K562 (cell line): ENCODE data around the gene BCL6B. TPM values are rescaled to one million over a fixed set of nuclear protein-coding genes. Genes with fewer than 3 reads are reported as not detected.

Source experiments
- ARNT ChIP-seq, 2 experiments: fragments of 450-650 bp; IDR thresholded peaks; 2 replicates each; pipeline ENCODE4 v1.6.1; 2016; ENCODE audit warnings: mild to moderate bottlenecking in 1 of 2
- ATF7 ChIP-seq: fragments of 450-650 bp; IDR thresholded peaks from 2 replicates; pipeline ENCODE4 v1.7.1; 2014; ENCODE audit warnings: mild to moderate bottlenecking, moderate library complexity
- BCOR ChIP-seq: fragments of 450-650 bp; IDR thresholded peaks from 2 replicates; pipeline ENCODE4 v1.6.1; 2016
- BHLHE40 ChIP-seq: IDR thresholded peaks from 2 replicates; pipeline ENCODE4 v1.6.1; 2011; ENCODE audit warnings: low read length, improper control_type of control experiment
- BMI1 ChIP-seq: fragments of 150-350 bp; IDR thresholded peaks from 2 replicates; pipeline ENCODE4 v1.6.1; 2014; ENCODE audit warnings: low read length
- CXXC5 ChIP-seq: fragments of 250-450 bp; sonication (Bioruptor Pico); IDR thresholded peaks from 2 replicates; pipeline ENCODE4 v1.8.0; 2022; ENCODE audit warnings: inconsistent platforms, mild to moderate bottlenecking, moderate library complexity
- GTF2F1 ChIP-seq: IDR thresholded peaks from 2 replicates; pipeline ENCODE4 v1.6.1; 2011; ENCODE audit warnings: low read depth, low read length, improper control_type of control experiment
- ILF3 ChIP-seq: fragments of 450-650 bp; IDR thresholded peaks from 2 replicates; pipeline ENCODE4 v1.6.1; 2018; ENCODE audit warnings: antibody characterized with exemption, mild to moderate bottlenecking, moderate library complexity, borderline replicate concordance
- POLR2AphosphoS5 ChIP-seq: IDR thresholded peaks from 2 replicates; pipeline ENCODE4 v1.6.1; 2011; ENCODE audit warnings: mild to moderate bottlenecking, low read depth, low read length, moderate library complexity; ENCODE audit not compliant: control insufficient read depth, insufficient read depth
- POLR2G ChIP-seq: fragments of 200-400 bp; formaldehyde crosslinking; IDR thresholded peaks from 2 replicates; pipeline ENCODE4 v1.6.1; 2017; ENCODE audit warnings: low read depth, mild to moderate bottlenecking, antibody characterized with exemption, low read length, moderate library complexity
- RBFOX2 ChIP-seq: fragments of 200-400 bp; formaldehyde crosslinking; IDR thresholded peaks from 2 replicates; pipeline ENCODE4 v1.6.1; 2017; ENCODE audit warnings: low read depth, mild to moderate bottlenecking, low read length, moderate library complexity
- RBM22 ChIP-seq: fragments of 200-400 bp; formaldehyde crosslinking; IDR thresholded peaks from 2 replicates; pipeline ENCODE4 v1.6.1; 2018; ENCODE audit warnings: low read length, low read depth; ENCODE audit not compliant: poor library complexity, severe bottlenecking
- SRSF3 ChIP-seq: fragments of 200-400 bp; formaldehyde crosslinking; IDR thresholded peaks from 2 replicates; pipeline ENCODE4 v1.6.1; 2016; ENCODE audit warnings: mild to moderate bottlenecking, low read length, moderate library complexity; ENCODE audit not compliant: insufficient read depth
- SUPT5H ChIP-seq: fragments of 450-650 bp; IDR thresholded peaks from 2 replicates; pipeline ENCODE4 v1.6.1; 2016
- ZBTB8A ChIP-seq: fragments of 450-650 bp; IDR thresholded peaks from 2 replicates; pipeline ENCODE4 v1.6.1; 2018; ENCODE audit warnings: mild to moderate bottlenecking, moderate library complexity; ENCODE audit not compliant: partially characterized antibody
- ZNF263 ChIP-seq: sonication (generic); formaldehyde crosslinking; IDR thresholded peaks from 2 replicates; pipeline ENCODE4 v1.8.0; 2022; ENCODE audit warnings: mild to moderate bottlenecking, missing genetic modification reagents, borderline replicate concordance
- ZNF444 ChIP-seq: fragments of 250-450 bp; sonication (Bioruptor Pico); IDR thresholded peaks from 2 replicates; pipeline ENCODE4 v1.4.0; 2020; ENCODE audit warnings: mild to moderate bottlenecking, moderate library complexity
- ZNF699 ChIP-seq: fragments of 250-450 bp; sonication (Bioruptor Pico); IDR thresholded peaks from 2 replicates; pipeline ENCODE4 v1.8.0; 2021; ENCODE audit warnings: mild to moderate bottlenecking, moderate library complexity; ENCODE audit not compliant: insufficient replicate concordance
- ZNF766 ChIP-seq: fragments of 200-800 bp; sonication (Bioruptor generic); conservative IDR thresholded peaks from 2 replicates; pipeline ENCODE4 v1.6.1; 2016; ENCODE audit warnings: missing genetic modification characterization, missing compliant biosample characterization
- polyA plus RNA-seq, 8 experiments: library from polyadenylated mRNA; depleted of rRNA in 4 of 8; stranded (reverse) in 5 of 8; unstranded in 3 of 8; fragments of >200 nt; fragmentation: Nextera tagmentation in 2 of 8; fragmentation: Illumina TruSeq in 1 of 8; extraction: Ambion mirVana in 2 of 8; extraction: Trizol in 1 of 8; gene quantifications; 2 replicates each; pipeline versions ENCODE4 v1.2.1 to v1.2.3, GENCODE V29; 2011 to 2014; ENCODE audit warnings: inconsistent platforms in 1 of 8, missing spikeins in 1 of 8
- total RNA-seq, 7 experiments: library from RNA; depleted of rRNA in 6 of 7; stranded (reverse); fragments of >200 nt in 6 of 7; fragmentation: Illumina TruSeq in 2 of 7; extraction: Trizol in 2 of 7; gene quantifications; 2 replicates each; pipeline versions ENCODE4 v1.2.1 to v1.2.3, GENCODE V29; 2011 to 2021; ENCODE audit warnings: low replicate concordance in 1 of 7
- TF ChIP-seq, protein P1 (sequence below): fragments of 450-650 bp; IDR thresholded peaks from 2 replicates; pipeline ENCODE4 v1.6.1; 2016; ENCODE audit warnings: antibody characterized with exemption
- TF ChIP-seq, protein P2 (sequence below): IDR thresholded peaks from 2 replicates; pipeline ENCODE4 v1.6.1; 2011; ENCODE audit warnings: borderline replicate concordance, low read depth, mild to moderate bottlenecking, moderate library complexity, low read length; ENCODE audit not compliant: insufficient read depth, poor library complexity, severe bottlenecking
- TF ChIP-seq, protein P3 (sequence below), 2 experiments: IDR thresholded peaks; 2 replicates each; pipeline ENCODE4 v1.6.1; 2011; ENCODE audit warnings: borderline replicate concordance in 1 of 2, control low read depth in 1 of 2, low read depth in 1 of 2, low read length in 1 of 2, mild to moderate bottlenecking in 1 of 2, mixed read lengths in 1 of 2, moderate library complexity in 1 of 2; ENCODE audit not compliant: insufficient read depth in 1 of 2, insufficient read length in 1 of 2, poor library complexity in 1 of 2, severe bottlenecking in 1 of 2; ENCODE audit errors: extremely low read depth in 1 of 2
- TF ChIP-seq, protein P4 (sequence below): sonication (generic); formaldehyde crosslinking; IDR thresholded peaks from 2 replicates; pipeline ENCODE4 v1.8.0; 2022; ENCODE audit warnings: mild to moderate bottlenecking, missing genetic modification reagents

The BCL6B gene
- total and polyA plus RNA-seq, 9 of the 15 experiments (the other 6 are each of a cell fraction or from before 2014, with no cell fraction given) = 0.89 to 5.0 (median 3.6) TPM

DNA sequence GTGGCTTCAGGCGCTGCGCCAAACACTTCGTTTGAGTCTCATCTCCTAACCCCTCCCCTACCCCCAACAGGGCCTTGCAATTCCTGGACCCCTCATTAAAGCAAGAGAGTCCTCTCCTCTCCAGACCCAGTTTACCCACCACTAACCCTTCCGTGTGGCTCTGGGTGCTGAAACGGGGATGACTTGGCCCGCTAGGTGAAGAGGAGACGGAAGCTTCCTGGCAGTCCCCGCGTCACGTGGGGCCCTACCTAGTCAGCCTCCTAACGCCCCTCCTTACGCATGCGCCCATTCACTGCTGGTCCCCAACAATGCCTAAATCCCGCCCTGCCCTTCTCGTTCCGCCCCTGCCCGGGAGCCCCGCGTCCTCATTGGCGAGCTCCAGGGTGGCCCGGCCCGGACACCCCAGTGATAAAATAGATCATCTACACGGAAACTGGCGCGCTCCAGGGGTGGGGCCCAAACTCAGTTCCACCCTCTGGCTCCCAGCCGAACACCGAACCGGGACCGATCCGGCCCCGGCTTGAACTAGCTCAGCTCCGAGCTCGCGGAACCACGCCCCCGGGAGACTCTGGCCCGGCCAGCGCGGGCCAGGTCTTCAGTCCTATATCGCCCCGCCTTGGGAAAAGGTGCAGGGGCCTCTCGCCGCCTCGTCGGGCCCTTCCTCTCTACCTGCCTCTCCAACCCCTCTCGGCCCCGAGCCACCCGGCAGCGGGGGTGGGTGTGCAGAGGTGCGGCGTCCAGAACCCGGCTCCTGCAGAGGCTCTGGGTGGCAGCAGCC lies 12.9 kb downstream of the BCL6B start, which contains the start of gene SLC16A13 (continued):
- TF ChIP-seq, protein P1, sequence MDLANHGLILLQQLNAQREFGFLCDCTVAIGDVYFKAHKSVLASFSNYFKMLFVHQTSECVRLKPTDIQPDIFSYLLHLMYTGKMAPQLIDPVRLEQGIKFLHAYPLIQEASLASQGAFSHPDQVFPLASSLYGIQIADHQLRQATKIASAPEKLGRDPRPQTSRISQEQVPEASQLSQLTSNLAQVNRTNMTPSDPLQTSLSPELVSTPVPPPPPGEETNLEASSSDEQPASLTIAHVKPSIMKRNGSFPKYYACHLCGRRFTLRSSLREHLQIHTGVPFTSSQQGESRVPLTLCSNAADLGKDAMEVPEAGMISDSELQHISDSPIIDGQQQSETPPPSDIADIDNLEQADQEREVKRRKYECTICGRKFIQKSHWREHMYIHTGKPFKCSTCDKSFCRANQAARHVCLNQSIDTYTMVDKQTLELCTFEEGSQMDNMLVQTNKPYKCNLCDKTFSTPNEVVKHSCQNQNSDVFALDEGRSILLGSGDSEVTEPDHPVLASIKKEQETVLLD = peak; percentile 37; the same call in 1 of the 2 replicates
- TF ChIP-seq ATF7 = peak; percentile 52; the same call in 1 of the 2 replicates
- no peak for TF ChIP-seq BMI1
- no peak for TF ChIP-seq ZNF699 (CRISPR knock-in tag)
- TF ChIP-seq, protein P2, sequence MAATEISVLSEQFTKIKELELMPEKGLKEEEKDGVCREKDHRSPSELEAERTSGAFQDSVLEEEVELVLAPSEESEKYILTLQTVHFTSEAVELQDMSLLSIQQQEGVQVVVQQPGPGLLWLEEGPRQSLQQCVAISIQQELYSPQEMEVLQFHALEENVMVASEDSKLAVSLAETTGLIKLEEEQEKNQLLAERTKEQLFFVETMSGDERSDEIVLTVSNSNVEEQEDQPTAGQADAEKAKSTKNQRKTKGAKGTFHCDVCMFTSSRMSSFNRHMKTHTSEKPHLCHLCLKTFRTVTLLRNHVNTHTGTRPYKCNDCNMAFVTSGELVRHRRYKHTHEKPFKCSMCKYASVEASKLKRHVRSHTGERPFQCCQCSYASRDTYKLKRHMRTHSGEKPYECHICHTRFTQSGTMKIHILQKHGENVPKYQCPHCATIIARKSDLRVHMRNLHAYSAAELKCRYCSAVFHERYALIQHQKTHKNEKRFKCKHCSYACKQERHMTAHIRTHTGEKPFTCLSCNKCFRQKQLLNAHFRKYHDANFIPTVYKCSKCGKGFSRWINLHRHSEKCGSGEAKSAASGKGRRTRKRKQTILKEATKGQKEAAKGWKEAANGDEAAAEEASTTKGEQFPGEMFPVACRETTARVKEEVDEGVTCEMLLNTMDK = peak; percentile 61
- peak; percentile 78 for TF ChIP-seq RBFOX2
- no peak for TF ChIP-seq SRSF3
- TF ChIP-seq ARNT (IDR thresholded peaks at IDR 0.05) = 0 out of 4 replicates have a peak, but pooled peaks of 1 of the 2 experiments have one; percentile 17
- TF ChIP-seq ZBTB8A = no peak
- TF ChIP-seq ZNF444 (CRISPR knock-in tag) = no peak
- TF ChIP-seq, protein P3, sequence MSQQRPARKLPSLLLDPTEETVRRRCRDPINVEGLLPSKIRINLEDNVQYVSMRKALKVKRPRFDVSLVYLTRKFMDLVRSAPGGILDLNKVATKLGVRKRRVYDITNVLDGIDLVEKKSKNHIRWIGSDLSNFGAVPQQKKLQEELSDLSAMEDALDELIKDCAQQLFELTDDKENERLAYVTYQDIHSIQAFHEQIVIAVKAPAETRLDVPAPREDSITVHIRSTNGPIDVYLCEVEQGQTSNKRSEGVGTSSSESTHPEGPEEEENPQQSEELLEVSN (IDR thresholded peaks at IDR 0.05; ENCODE audit: borderline replicate concordance in 1 of 2, extremely low read depth in 1 of 2, insufficient read depth in 1 of 2, insufficient read length in 1 of 2, low read depth in 1 of 2, low read length in 1 of 2, poor library complexity in 1 of 2, severe bottlenecking in 1 of 2) = peak in 1 of 2 experiments; percentile 61
- TF ChIP-seq, protein P4, sequence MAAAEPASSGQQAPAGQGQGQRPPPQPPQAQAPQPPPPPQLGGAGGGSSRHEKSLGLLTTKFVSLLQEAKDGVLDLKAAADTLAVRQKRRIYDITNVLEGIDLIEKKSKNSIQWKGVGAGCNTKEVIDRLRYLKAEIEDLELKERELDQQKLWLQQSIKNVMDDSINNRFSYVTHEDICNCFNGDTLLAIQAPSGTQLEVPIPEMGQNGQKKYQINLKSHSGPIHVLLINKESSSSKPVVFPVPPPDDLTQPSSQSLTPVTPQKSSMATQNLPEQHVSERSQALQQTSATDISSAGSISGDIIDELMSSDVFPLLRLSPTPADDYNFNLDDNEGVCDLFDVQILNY (CRISPR knock-in tag) = no peak
- peak; percentile 26; the same call in 1 of the 2 replicates for TF ChIP-seq CXXC5
- peak; percentile 86 for TF ChIP-seq POLR2G
- TF ChIP-seq ILF3 = no peak
- TF ChIP-seq BCOR = no peak
- TF ChIP-seq POLR2AphosphoS5 = peak; percentile 84
- TF ChIP-seq RBM22 = no peak
- TF ChIP-seq ZNF263 (CRISPR knock-in tag) = no peak
- TF ChIP-seq BHLHE40 = peak; percentile 85
- no peak for TF ChIP-seq ZNF766
- 0 out of 2 replicates have a peak, but pooled peaks have one; percentile 35 for TF ChIP-seq GTF2F1
- TF ChIP-seq SUPT5H = peak; percentile 88
